Choroid plexus epithelial cell (primary cell): ENCODE results near the gene TFAP2E.
A peak's percentile ranks its signal among the peaks of the same experiment; 100 is the strongest.

Experiments
- DNase-seq: peaks from one replicate; pipeline ENCODE4 v3.0.0-alpha.2; 2010; ENCODE audit warnings: low read depth
- H3K4me3 ChIP-seq: 2 replicates; pipeline ENCODE4 v1.5.1; 2011; ENCODE audit warnings: low read depth, mild to moderate bottlenecking, control low read depth, low read length, moderate library complexity
- TF ChIP-seq, protein P1 (sequence below): conservative IDR thresholded peaks from 2 replicates; pipeline ENCODE4 v1.5.1; 2011; ENCODE audit warnings: low read depth, mild to moderate bottlenecking, control low read depth, inconsistent platforms, low read length, moderate library complexity

Gene TFAP2E

GRCh38 chr1:35533586-35533985, 39.5 kb upstream of the TFAP2E start:
- TF ChIP-seq, protein P1, sequence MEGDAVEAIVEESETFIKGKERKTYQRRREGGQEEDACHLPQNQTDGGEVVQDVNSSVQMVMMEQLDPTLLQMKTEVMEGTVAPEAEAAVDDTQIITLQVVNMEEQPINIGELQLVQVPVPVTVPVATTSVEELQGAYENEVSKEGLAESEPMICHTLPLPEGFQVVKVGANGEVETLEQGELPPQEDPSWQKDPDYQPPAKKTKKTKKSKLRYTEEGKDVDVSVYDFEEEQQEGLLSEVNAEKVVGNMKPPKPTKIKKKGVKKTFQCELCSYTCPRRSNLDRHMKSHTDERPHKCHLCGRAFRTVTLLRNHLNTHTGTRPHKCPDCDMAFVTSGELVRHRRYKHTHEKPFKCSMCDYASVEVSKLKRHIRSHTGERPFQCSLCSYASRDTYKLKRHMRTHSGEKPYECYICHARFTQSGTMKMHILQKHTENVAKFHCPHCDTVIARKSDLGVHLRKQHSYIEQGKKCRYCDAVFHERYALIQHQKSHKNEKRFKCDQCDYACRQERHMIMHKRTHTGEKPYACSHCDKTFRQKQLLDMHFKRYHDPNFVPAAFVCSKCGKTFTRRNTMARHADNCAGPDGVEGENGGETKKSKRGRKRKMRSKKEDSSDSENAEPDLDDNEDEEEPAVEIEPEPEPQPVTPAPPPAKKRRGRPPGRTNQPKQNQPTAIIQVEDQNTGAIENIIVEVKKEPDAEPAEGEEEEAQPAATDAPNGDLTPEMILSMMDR, result no peak
- no peak for DNase-seq
- no peak overlapping the region for H3K4me3 ChIP-seq

DNA sequence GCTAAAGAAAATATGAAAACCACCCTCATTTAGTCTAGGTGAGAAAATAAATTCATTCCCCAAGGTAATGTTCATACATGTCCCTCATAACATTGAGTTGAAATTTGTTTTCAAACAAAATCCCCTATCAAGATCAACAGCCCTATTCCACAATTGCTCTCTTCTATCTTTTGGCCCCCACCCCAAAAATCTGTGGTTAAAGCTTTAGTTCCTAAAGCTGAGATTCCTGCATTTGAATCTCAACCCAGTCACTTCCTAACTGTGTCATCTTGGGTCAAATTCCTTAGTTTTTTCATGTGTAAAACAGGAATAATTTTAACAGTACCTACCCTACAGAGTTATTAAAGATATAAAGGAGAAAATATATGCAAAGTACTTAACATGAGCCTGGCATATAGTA, 37.9 kb upstream of the TFAP2E start:
- H3K4me3 ChIP-seq, result no peak overlapping the region
- no peak for DNase-seq
- TF ChIP-seq, protein P1, result no peak

DNA sequence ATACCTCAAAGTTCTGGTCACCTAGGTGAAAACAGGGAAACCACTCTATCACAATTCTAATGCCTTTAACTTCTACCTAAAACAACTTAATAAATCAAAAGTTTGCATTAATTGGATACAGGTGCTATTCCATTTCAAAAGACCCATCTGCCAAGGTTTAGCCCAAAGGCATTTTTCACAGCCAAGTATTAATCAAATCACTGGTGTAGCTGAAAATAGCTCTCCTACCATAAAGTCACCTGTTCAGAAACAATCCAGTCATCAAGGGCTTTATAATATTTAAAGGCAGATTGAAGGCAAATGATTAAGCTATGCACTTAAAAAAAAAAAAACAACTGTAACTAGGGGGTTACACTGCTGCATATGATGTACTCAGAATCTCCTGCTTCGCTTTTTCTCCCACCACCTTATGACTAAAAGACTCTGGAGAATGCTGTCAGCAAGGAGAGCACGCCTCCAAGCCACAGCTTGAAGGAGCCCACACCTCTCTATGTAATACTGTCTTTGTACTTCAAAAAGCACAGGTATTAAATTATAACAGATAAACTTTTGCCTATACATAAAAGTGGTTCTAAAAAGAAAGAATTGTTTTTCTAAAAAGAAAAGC, 36.5 kb upstream of the TFAP2E start:
- TF ChIP-seq, protein P1, result no peak
- no peak overlapping the region for H3K4me3 ChIP-seq
- no peak for DNase-seq

- DNase-seq, result no peak
- no peak overlapping the region for H3K4me3 ChIP-seq
- TF ChIP-seq, protein P1, result no peak
These were observed 35.3 kb upstream of the TFAP2E start for GRCh38 chr1:35537806-35538205.

- H3K4me3 ChIP-seq, result no peak overlapping the region
- TF ChIP-seq, protein P1, result no peak
- peak; percentile 64 for DNase-seq
These were observed 33.9 kb upstream of the TFAP2E start for GRCh38 chr1:35539073-35539823.

DNA sequence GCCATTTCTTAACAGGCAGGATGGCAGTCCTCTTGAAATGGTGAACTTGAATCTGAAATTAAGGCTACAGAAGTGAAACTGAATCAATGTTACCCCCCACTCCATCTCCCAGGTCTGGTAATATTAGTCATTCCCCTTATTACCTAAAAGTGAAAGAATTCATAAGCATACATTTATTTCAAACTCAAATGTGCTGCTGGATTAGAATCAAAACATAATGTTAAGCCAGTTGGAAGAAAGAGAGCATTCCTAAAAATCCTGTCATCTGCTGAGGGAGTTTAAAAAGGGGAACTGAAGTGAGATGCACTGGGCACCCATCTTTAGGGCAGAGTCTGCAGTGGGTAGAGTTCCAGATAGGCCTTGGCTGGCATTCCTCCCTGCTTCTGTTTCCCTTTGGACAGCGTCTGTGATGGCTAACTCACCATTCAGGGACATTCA, 33.3 kb upstream of the TFAP2E start:
- peak; percentile 60 for DNase-seq
- no peak overlapping the region for H3K4me3 ChIP-seq
- TF ChIP-seq, protein P1, result no peak

DNA sequence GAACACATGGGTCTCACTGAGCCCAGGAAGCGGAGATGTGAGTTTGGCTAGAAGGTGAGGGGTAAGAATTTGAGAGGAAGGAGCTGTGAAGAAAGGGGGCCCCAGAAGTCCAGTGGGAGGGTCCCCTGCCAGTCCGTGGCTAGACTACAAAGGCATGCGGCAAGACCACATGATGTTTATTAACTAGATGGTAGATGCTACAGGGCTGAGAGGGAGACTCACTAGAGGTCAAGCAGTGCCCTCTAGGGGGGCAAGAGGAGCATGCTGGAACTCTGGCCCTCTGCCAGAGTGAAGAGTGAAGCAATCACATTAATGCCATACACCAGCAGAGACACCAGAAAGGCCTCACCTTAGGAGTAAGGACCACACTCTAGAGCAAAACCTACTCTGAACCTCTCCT, 28.1 kb upstream of the TFAP2E start:
- H3K4me3 ChIP-seq, result no peak overlapping the region
- DNase-seq, result peak; percentile 70
- TF ChIP-seq, protein P1, result peak; percentile 13
